Endothelial cell of umbilical vein (primary cell): ENCODE measurements around the gene ATP13A3. TPM values are rescaled to one million over a fixed set of nuclear protein-coding genes. Genes with fewer than 3 reads are reported as not detected.

Experiments
- BruUV-seq: library from RNA; stranded (reverse); fragments of 400-500 nt; replicated peaks from 2 replicates; lab custom pipeline; 2021; lab: Mats Ljungman, UMichigan
- CTCF ChIA-PET: fragments of 300-600, 350-600 bp; sonication (Branson Sonifier 250); formaldehyde crosslinking; loops from one replicate; lab custom pipeline; 2021; ENCODE audit warnings: antibody characterized with exemption, inconsistent platforms; lab: Charles Lee
- POLR2A ChIA-PET: fragments of 300-600, 350-600 bp; sonication (Branson Sonifier 250); formaldehyde crosslinking; loops from one replicate; lab custom pipeline; 2021; ENCODE audit warnings: antibody characterized with exemption, inconsistent platforms; lab: Charles Lee
- DNase-seq: peaks from one replicate; pipeline ENCODE4 v3.0.0-alpha.2; 2011; ENCODE audit warnings: low read depth, low spot score
- FAIRE-seq: peaks from 2 replicates; lab custom pipeline; 2011; peaks lifted over from hg19 to GRCh38; lab: Jason Lieb, UNC
- H2AFZ ChIP-seq: 2 replicates; pipeline ENCODE4 v1.6.0; 2012; ENCODE audit warnings: low read depth, low read length, control low read depth, inconsistent platforms
- H3K27ac ChIP-seq: 2 replicates; pipeline ENCODE4 v1.5.1; 2011; ENCODE audit warnings: low read depth, mild to moderate bottlenecking, control low read depth, low read length, moderate library complexity; ENCODE audit not compliant: insufficient read depth
- H3K27me3 ChIP-seq, 2 experiments: 2 replicates each; pipeline versions ENCODE4 v1.6.0 to v1.6.1; 2011; ENCODE audit warnings: low read length in 2 of 2, mixed read lengths in 1 of 2; ENCODE audit not compliant: control insufficient read depth in 2 of 2, insufficient read depth in 2 of 2
- H3K36me3 ChIP-seq, 2 experiments: 2 replicates in 1 of 2; 3 replicates in 1 of 2; pipeline ENCODE4 v1.5.1; 2011; ENCODE audit warnings: low read length in 2 of 2, mild to moderate bottlenecking in 1 of 2, moderate library complexity in 1 of 2; ENCODE audit not compliant: control insufficient read depth in 2 of 2, insufficient read depth in 2 of 2; ENCODE audit errors: extremely low read depth in 1 of 2
- H3K4me1 ChIP-seq: 3 replicates; pipeline ENCODE4 v1.5.1; 2011; ENCODE audit warnings: mild to moderate bottlenecking, low read length; ENCODE audit not compliant: control insufficient read depth, insufficient read depth; ENCODE audit errors: extremely low read depth
- H3K4me2 ChIP-seq: 2 replicates; pipeline ENCODE4 v1.6.1; 2011; ENCODE audit warnings: low read length, control low read depth, mixed read lengths; ENCODE audit not compliant: insufficient read depth
- H3K4me3 ChIP-seq, 3 experiments: fragments of 200-600 bp in 1 of 3; sonication (generic), shearing (Covaris generic) in 1 of 3; replicated peaks in 1 of 3; 2 replicates each; pipeline ENCODE4 v1.5.1; 2011 to 2016; ENCODE audit warnings: control low read depth in 3 of 3, low read length in 3 of 3, mild to moderate bottlenecking in 2 of 3, inconsistent platforms in 1 of 3, low read depth in 1 of 3, moderate library complexity in 1 of 3; ENCODE audit not compliant: insufficient read depth in 1 of 3
- H3K79me2 ChIP-seq: 2 replicates; pipeline ENCODE4 v1.6.0; 2012; ENCODE audit warnings: low read length, inconsistent platforms; ENCODE audit not compliant: control insufficient read depth, insufficient read depth
- H3K9ac ChIP-seq: replicated peaks from 2 replicates; pipeline ENCODE3; 2011; ENCODE audit warnings: low read length, control low read depth; ENCODE audit not compliant: insufficient read depth; ENCODE audit errors: extremely low read depth
- H3K9me1 ChIP-seq: replicated peaks from 3 replicates; pipeline ENCODE4 v1.6.0; 2011; ENCODE audit warnings: mild to moderate bottlenecking, low read length; ENCODE audit not compliant: control insufficient read depth, insufficient read depth; ENCODE audit errors: extremely low read depth
- H3K9me3 ChIP-seq: replicated peaks from 2 replicates; pipeline ENCODE4 v1.5.1; 2012; ENCODE audit warnings: low read length, inconsistent platforms; ENCODE audit not compliant: control insufficient read depth, insufficient read depth
- H4K20me1 ChIP-seq: replicated peaks from 2 replicates; pipeline ENCODE3; 2011; ENCODE audit warnings: mild to moderate bottlenecking, low read length; ENCODE audit not compliant: control insufficient read depth, insufficient read depth; ENCODE audit errors: extremely low read depth
- CTCF ChIP-seq, 2 donors: IDR thresholded peaks; 1 replicate in 1 of 2; 2 replicates in 1 of 2; pipeline ENCODE4 v1.5.1; 2011; ENCODE audit warnings: low read length in 2 of 2, mild to moderate bottlenecking in 2 of 2, moderate library complexity in 2 of 2, control low read depth in 1 of 2, inconsistent platforms in 1 of 2, low read depth in 1 of 2; ENCODE audit not compliant: insufficient read depth in 1 of 2; ENCODE audit errors: extremely low read depth in 1 of 2
- EZH2 ChIP-seq: IDR thresholded peaks from 2 replicates; pipeline ENCODE4 v1.6.1; 2012; ENCODE audit warnings: borderline replicate concordance, low read depth, mild to moderate bottlenecking, moderate library complexity, low read length, inconsistent platforms; ENCODE audit not compliant: severe bottlenecking
- FOS ChIP-seq: IDR thresholded peaks from 2 replicates; pipeline ENCODE4 v1.6.1; 2011; ENCODE audit warnings: mild to moderate bottlenecking, low read length, moderate library complexity, borderline replicate concordance; ENCODE audit not compliant: insufficient read depth
- GATA2 ChIP-seq: IDR thresholded peaks from 2 replicates; pipeline ENCODE4 v1.7.0; 2011; ENCODE audit warnings: low read depth, mild to moderate bottlenecking, moderate library complexity, mixed read lengths, low read length; ENCODE audit not compliant: insufficient read length, insufficient read depth
- JUN ChIP-seq: IDR thresholded peaks from 2 replicates; pipeline ENCODE4 v1.6.1; 2011; ENCODE audit warnings: borderline replicate concordance, low read depth; ENCODE audit not compliant: insufficient read length, insufficient read depth
- MAX ChIP-seq: IDR thresholded peaks from 2 replicates; pipeline ENCODE4 v1.6.1; 2011; ENCODE audit not compliant: insufficient read depth, insufficient read length
- MYC ChIP-seq: IDR thresholded peaks from one replicate; pipeline ENCODE4 v1.6.1; 2011; ENCODE audit warnings: mild to moderate bottlenecking, low read depth, low read length
- POLR2A ChIP-seq: IDR thresholded peaks from 2 replicates; pipeline ENCODE4 v1.6.1; 2012; ENCODE audit warnings: low read depth, mild to moderate bottlenecking, control low read depth, low read length
- POLR2AphosphoS5 ChIP-seq: IDR thresholded peaks from 2 replicates; pipeline ENCODE4 v1.6.1; 2012; ENCODE audit warnings: low read depth, mild to moderate bottlenecking, control low read depth, low read length, moderate library complexity; ENCODE audit not compliant: insufficient read depth
- dilution Hi-C: fragments of 300-500 bp; cut with MboI; formaldehyde crosslinking; loops from one replicate; pipeline ENCODE4 v1.15.0; 2019; ENCODE audit warnings: low sequenced_read_pairs; ENCODE audit not compliant: extremely low pct_ligation_motif_present
- intact Hi-C: fragments of 100-400 bp; cut with micrococcal nuclease; formaldehyde crosslinking; loops from one replicate; pipeline ENCODE4 v1.10.0; 2022
- polyA plus RNA-seq, 4 experiments: library from polyadenylated mRNA; depleted of rRNA in 3 of 4; stranded (reverse) in 3 of 4; unstranded in 1 of 4; fragments of >200 nt; gene quantifications; 2 replicates each; pipeline versions ENCODE4 v1.2.1 to v1.2.3, GENCODE V29; 2011 to 2012; ENCODE audit warnings: missing spikeins in 1 of 4
- total RNA-seq: library from RNA; stranded (reverse); gene quantifications from 2 replicates; pipeline ENCODE4 v1.2.3, GENCODE V29; 2021

The ATP13A3 gene
- total and polyA plus RNA-seq, 2 donors (not counting 3 experiments of a cell fraction or from before 2014, with no cell fraction given), result 12.0 to 59.0 TPM

GRCh38 chr3:194496217-194496919, 9.6 kb upstream of the ATP13A3 start:
- no peaks in the 10 kb centered on the region for H3K79me2 ChIP-seq
- no peak for TF ChIP-seq MAX
- no peak for TF ChIP-seq GATA2
- no peak for TF ChIP-seq MYC
- no peak for TF ChIP-seq POLR2A
- no peak for TF ChIP-seq FOS
- no peak for TF ChIP-seq EZH2
- intact Hi-C loops, result loop anchor here (1.0 kb wide), 1 partner anchor 9 kb away; no protein-coding TSS in a partner anchor
- no peak overlapping the region for H3K4me2 ChIP-seq
- H3K36me3 ChIP-seq, result no peaks in the 10 kb centered on the region
- no peaks in the 10 kb centered on the region for H3K27me3 ChIP-seq
- H3K9me1 ChIP-seq, result no peaks in the 10 kb centered on the region
- no peaks in the 10 kb centered on the region for H4K20me1 ChIP-seq
- dilution Hi-C loops, result no loop called here
- no peak overlapping the region for H2AFZ ChIP-seq
- no peak overlapping the region for H3K9ac ChIP-seq
- FAIRE-seq (no peak), DNase-seq (no peak)
- H3K27ac ChIP-seq, result no peak overlapping the region
- no peaks in the 10 kb centered on the region for H3K9me3 ChIP-seq
- POLR2A ChIA-PET, result no interaction called here
- no TSS peak for BruUV-seq
- CTCF ChIA-PET, result interaction anchor here (0.9 to 1.7 kb wide), 3 partner anchors 41 to 98 kb away, joined by 3 to 6 read pairs (median 3); no protein-coding TSS in a partner anchor
- no peak overlapping the region for H3K4me3 ChIP-seq
- peaks cover 12% of the 10 kb centered on the region for H3K4me1 ChIP-seq

GRCh38 chr3:194494951-194495374, 8.2 kb upstream of the ATP13A3 start:
- no peaks in the 10 kb centered on the region for H3K27me3 ChIP-seq
- no peaks in the 10 kb centered on the region for H4K20me1 ChIP-seq
- ChIA-PET POLR2A (no interaction called here), CTCF (no interaction called here)
- no peaks in the 10 kb centered on the region for H3K36me3 ChIP-seq
- H3K79me2 ChIP-seq, result no peaks in the 10 kb centered on the region
- no peak overlapping the region for H3K4me3 ChIP-seq
- DNase-seq (no peak), FAIRE-seq (peak; percentile 21)
- dilution Hi-C loops (no loop called here), intact Hi-C loops (no loop called here)
- no peak overlapping the region for H3K9ac ChIP-seq
- H2AFZ ChIP-seq, result no peak overlapping the region
- no peaks in the 10 kb centered on the region for H3K9me3 ChIP-seq
- peaks cover 16% of the 10 kb centered on the region for H3K4me1 ChIP-seq
- TF ChIP-seq POLR2AphosphoS5 (no peak), CTCF (IDR thresholded peaks at IDR 0.05; ENCODE audit: extremely low read depth in 1 of 2, insufficient read depth in 1 of 2, low read depth in 1 of 2, low read length in 2 of 2) (no peak), JUN (no peak), MYC (no peak), MAX (no peak), GATA2 (no peak), FOS (no peak), EZH2 (no peak), POLR2A (no peak)
- BruUV-seq, result no TSS peak
- H3K9me1 ChIP-seq, result no peaks in the 10 kb centered on the region
- no peak overlapping the region for H3K4me2 ChIP-seq
- H3K27ac ChIP-seq, result no peak overlapping the region
